GM21576 (cell line): ENCODE results near the gene FAM184B.
"Not testable (repeated sequence)": the region's sequence is repeated elsewhere in the genome, so short reads cannot be mapped to it uniquely, and the experiment has no call there.

ENCODE experiments used
- ATAC-seq: cut with Tn5 transposase; IDR thresholded peaks from one replicate; pipeline ENCODE4 v1.9.1; 2021; ENCODE audit warnings: mild to moderate bottlenecking, moderate library complexity; ENCODE audit not compliant: unreplicated experiment

FAM184B gene

GRCh38 chr4:17690135-17690534, 91.3 kb downstream of the FAM184B start:
- ATAC-seq: no peak

- ATAC-seq: no peak
These were observed 93.4 kb downstream of the FAM184B start for GRCh38 chr4:17688011-17688441.

DNA sequence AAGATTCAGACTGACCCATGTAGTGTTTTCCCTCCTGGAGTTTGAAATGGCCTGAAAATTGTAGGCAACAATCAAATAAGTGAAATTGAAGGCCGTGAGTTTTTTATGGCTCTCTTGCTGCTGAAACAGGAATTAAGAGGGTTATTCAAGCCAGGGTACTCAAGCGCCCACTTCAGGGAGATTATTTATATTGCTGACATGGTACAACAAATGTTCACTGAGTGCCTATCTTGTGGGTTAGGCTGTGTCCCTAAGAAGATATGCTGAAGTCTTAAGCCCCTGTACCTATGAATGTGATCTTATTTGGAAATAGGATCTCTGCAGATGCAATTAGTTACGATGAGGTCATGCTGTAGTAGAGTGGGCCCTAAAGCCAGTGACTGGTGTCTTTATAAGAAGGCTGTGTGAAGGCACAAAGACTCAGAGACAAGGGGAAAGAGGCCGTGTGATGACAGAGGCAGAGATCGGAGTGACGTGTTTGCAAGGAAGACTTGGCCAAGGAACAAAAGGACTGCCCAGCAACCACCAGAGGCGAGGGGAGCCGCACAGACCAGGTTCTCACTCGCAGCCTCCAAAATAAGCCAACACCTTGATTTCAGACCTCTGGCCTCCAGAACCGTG, 94.1 kb downstream of the FAM184B start:
- no peak for ATAC-seq

GRCh38 chr4:17684648-17685047, 96.8 kb downstream of the FAM184B start:
- ATAC-seq: not testable (repeated sequence)

DNA sequence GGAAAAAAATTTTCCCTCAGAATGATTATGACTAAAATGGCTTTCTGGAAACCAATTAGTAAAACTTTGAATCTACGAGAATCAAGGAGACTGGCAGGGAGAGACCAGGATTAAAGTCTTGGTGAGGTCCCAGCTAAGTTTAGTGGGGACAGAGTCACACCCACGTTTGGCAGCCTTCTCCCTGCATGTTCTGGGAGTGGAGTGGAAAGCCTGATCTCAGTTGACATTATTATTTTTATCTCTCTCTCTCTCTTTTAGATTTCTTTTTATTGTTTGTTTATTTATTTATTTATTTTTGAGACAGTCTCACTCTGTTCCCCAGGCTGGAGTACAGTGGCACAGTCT, 99.2 kb downstream of the FAM184B start:
- no peak for ATAC-seq

DNA sequence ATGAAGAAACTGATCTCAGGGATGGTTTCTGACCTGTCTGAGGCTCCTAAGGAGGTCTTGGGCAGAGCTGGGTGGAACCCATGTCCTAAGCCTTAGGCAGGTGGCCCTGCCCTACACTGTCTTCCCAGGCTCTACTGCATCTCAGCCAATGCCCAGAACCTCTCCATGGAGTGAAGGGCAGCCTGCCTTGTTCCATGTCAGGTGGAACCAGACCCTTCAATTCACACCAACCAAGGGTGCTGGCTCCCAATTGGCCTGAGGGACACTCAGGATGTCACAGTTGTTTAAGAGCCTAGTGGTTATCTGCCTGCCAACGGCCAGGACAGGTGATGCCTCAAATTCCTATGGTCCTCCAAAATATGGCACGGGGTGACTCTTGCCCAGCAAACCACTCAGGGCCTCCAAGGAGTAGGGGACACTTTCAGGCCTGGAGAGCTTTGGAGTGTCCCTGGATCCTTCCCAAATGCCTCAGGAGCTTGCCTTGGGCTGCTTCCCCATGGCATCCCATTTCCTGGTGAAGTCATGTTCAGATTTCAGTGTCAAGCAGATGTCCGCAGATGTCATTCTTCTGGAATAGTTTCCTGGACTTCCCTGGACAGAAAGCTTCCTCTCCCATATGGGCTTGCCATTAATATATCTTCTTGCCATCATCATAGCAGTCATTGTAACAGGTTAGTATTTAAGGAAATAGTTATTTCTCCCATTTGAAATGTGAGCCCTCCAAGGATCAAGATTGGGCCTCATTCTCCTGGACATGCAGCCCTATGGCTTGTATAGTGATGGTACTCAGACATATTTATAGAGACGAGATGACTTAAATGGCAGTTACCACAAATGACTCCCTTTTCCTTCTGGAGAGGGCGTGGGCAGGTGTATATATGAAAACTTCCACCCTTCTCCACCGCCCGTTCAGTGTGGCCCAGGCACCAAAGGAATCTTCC, 99.9 kb downstream of the FAM184B start:
- no peak for ATAC-seq

DNA sequence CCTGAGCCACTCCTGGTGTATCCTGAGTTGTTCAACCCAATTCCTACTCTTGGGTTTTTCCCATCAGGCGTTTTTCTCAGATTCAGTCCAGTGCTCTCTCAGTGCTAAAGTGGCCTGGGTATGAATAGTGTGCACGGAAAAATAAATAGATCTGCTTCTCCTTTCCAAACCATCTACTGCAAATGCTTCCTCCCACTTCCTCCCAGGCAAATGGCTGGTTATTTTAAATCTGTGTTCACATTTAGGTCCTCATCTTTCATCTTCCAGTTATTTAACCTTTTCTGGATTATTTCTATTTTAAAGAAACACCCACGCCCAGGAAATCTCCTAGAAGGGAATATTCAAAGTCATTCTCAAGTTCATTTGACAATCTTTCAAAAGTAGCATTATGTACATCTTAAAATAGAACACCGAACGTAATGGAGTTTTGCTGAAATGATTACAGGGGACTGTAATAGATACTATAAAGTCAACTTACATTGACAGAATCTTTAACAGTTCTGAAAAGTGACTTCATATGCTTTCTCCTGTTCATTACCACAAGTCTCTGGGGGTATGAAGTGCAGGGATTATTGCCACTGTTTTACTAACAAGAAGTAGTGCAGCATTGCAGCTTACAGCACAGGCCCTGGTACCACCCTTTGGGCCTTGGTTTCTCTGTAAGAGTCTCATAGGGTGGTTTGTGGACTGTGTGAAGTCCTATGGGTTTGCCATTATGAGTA, 100.7 kb downstream of the FAM184B start:
- no peak for ATAC-seq

DNA sequence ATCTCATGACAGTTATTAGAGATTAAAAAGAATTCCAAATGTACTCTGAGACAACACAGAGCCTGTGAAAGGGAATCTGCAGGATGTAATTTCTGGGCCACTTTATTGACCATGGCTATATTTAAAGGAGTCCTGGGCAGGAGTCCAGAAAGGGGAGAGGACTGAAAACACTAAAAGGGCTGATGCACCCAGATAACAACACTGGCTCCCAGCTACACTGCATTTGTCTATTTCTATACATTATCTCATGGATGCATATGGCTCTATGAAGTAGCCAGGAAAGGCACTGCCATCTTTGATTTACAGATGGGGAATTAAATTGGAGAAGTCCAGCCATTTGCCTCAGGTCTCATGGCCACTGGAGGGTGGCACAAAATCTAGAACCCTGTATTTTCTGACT, 111.0 kb downstream of the FAM184B start:
- no peak for ATAC-seq

DNA sequence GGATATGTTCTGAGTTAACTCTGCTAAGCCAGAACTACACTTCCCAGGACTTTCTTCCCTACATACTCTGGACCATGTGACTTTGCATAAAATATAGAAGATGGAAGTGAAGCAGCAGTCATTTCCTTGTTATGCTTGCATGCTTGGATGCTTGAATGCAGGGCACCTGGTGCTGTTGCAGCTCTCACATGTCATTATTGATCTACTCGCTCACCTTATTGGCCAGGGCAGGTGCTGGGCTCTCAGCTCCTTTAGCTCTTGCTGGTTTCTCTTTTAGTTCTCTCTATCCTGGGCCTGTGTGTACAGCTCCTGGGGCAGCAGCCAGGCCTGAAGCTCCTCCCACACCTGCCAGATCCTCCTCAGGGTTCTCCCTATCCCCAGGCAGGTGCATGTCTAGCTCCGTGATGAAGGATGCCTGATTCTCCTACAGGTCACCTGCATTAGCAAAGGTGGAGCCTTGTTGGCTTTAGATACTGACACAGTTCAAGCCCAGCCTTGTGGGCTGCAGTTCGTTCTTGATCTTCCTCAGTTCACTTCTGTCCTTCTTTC, 113.7 kb downstream of the FAM184B start:
- peak; percentile 32 for ATAC-seq

DNA sequence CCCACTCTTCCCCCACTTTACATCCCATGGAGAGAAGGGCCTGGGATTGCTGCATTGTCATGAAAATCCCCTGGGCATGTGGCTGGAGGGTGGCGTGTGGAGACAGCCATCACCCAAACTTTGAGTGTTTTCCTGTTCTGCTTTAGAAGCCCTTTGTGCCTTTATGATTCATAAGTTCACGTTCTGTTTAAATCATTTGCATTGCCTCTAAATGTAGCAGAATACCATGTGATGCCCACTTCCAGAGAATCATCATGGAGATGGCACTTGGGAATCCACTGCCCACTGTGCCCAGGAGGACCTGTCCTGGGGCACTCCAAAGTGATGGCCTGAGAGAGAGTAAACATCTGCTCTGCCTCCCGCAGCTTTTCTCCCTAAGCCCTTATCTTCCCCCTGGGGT, 114.2 kb downstream of the FAM184B start:
- peak; percentile 1 for ATAC-seq

GRCh38 chr4:17665852-17666251, 115.6 kb downstream of the FAM184B start:
- no peak for ATAC-seq

GRCh38 chr4:17665346-17665745, 116.1 kb downstream of the FAM184B start:
- peak; percentile 27 for ATAC-seq

GRCh38 chr4:17664755-17665154, 116.7 kb downstream of the FAM184B start:
- peak; percentile 93 for ATAC-seq

DNA sequence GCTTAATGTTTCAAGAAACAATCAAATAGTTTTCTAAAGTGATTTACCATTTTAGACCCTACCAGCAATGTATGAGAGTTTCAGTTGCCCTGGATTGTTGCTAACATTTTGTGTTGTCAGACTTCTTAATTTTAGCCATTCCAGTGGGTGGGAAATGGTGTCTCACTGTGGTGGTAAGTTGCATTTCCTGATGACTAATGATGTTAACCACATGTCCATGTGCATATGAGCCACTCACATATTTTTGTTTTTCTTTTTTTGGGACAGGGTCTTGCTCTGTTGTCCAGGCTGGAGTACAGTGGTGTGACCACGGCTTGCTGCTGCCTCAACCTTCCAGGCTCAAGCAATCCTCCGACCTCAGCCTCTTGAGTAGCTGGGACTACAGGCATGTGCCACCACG, 118.7 kb downstream of the FAM184B start:
- ATAC-seq: no peak

DNA sequence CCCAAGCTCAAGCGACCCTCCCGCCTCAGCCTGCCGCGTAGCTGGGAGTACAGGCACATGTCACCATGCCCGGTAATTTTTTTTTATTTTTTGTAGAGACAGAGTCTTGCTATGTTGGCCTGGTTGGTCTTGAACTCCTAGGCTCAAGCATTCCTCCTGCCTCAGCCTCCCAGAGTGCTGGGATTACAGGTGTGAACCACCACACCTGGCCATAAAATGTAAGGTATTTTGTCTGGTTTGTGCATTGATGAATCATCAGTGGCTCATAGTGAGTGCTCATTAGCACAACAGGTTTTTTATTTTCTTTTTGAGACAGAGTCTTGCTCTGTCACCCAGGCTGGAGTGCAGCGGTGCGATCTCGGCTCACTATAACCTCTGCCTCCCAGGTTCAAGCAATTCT, 122.2 kb downstream of the FAM184B start:
- ATAC-seq: not testable (repeated sequence)

DNA sequence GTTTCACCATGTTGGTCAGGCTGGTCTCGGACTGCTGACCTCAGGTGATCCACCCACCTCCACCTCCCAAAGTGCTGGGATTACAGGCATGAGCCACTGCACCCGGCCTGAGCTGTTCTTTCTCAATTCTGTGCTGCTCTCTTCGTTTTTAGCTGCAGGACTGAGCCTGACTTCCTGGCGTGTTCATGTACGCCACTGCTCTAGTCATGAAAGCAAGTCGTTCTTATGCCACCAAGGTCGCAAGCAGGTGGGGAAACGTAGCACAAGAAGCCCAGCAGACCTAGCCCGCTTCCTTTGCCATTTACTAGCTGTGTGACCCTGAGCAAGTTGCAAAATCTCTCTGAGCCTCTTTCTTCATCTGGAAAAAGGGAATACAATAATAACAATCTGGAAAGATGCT, 123.6 kb downstream of the FAM184B start:
- ATAC-seq: no peak

- ATAC-seq: no peak
These were observed 124.3 kb downstream of the FAM184B start for GRCh38 chr4:17657090-17657489.

GRCh38 chr4:17654701-17655100, 126.7 kb downstream of the FAM184B start:
- no peak for ATAC-seq

DNA sequence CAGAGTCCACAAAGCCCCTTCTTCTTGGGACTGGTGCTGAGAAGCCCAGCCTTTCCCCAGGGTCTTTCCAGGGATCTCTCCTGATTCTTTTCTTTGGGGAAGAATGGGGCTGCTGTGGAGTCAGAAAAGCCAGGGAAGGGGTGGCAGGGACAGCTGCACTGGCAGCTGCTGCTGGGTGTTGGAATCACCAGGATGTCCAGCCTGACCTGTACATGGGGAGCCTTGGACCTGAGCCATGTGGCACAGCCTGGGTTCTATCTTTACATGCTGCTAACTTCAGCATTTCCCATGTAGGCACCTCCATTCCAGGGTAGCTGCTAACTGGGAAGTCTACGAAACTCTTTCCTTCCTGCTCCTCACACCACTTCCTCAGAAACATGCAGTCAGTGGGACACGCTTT, 131.0 kb downstream of the FAM184B start:
- no peak for ATAC-seq

DNA sequence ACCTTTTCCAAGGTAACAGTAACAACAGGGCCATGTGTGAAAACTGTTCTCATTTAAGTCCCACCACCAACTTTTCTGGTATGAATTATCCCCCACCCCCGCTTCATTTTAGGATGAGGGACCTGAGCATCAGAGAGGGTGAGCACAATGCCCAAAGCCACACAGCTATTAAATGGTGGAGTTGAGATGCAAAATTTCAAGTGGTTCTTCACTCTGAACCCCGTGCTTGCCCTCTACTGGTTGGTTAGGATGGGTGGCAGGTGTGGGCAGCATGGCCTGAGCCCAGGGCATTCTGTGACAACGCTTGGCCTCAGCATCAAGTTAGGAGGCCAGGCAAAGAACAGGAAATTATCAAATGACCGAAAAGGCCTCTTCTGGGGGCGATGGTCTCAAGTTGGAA, 133.5 kb downstream of the FAM184B start:
- ATAC-seq: no peak

- no peak for ATAC-seq
These were observed 134.1 kb downstream of the FAM184B start for GRCh38 chr4:17647176-17647806.
